ENCODE data around the gene RHBDL1. TPM values are rescaled to one million over a fixed set of nuclear protein-coding genes. Genes with fewer than 3 reads are reported as not detected.

Gene RHBDL1
- total RNA-seq, 3 donors from 2014 or later (not counting 1 experiment from before 2014, with no cell fraction given): 2.9 to 4.2 (median 4.2) TPM

DNA sequence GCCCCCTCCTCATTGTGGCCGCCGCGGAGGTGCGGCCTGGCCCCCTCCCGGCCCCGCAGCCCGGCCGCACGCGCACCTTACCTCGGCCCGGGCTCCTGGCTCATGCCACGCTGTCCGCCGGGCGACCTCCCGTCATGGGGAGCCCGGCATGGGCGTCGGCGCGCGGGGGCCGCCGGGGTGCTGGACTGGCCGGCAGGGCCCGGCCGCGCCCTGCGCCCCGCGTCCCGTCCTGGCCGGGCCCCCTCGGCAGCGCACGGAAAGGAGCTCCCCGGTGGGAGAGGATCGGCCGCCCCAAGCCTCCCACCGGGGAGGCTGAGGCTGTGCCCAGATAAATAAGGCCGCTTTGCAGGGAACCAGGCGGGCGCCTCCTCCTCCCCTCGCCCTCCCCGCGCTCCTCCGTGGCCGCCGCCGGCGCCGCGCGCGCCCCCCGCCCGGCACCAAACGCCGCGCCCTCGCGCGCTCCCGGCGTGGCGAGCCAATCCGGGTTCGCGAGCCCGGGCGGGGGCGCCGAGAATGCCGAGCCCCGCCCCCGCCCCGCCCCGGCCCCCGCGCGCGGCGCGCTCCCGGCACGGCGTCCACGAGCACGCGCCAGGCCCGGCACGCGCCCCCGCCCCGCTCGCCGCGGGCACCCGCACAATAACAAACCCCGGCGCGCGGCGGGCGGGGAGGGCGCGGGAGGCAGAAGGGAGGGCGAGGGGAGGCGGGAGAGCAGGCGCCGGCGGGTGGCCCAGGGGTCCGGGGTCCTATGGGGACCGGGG is 30.1 kb downstream of the RHBDL1 start, which contains the start of gene FBXL16:
Gene FBXL16, minus strand, starts transcription at position 371 of the 758 bp plus-strand sequence. CDS start 8,396 bp downstream, outside the sequence.
- Mint-ChIP-seq H3K36me3 (no peaks in the 10 kb centered on the region), H3K4me3 (no peak within 1 kb of the TSS), H3K9me3 (no peaks in the 10 kb centered on the region), H3K4me1 (no peaks in the 10 kb centered on the region), H3K27me3 (ENCODE audit: low read depth in 2 of 2) (peaks cover 19 to 24% of the 10 kb centered on the region in 2 donors), H3K27ac (no peak within 1 kb of the TSS)
- WGBS (ENCODE audit: insufficient coverage): 1% methylated on average over 115 of the region's 115 CpGs
- H3K9me3 ChIP-seq (ENCODE audit: control insufficient read depth, insufficient read depth, low read length): no peaks in the 10 kb centered on the region
- H3K36me3 ChIP-seq (ENCODE audit: control insufficient read depth, insufficient read depth, low read length): no peaks in the 10 kb centered on the region
- H3K4me3 ChIP-seq (ENCODE audit: low read length): no peak within 1 kb of the TSS
- H3K27me3 ChIP-seq (ENCODE audit: control insufficient read depth, insufficient read depth, low read length): peaks cover 54% of the 10 kb centered on the region
- TF ChIP-seq CTCF (IDR thresholded peaks at IDR 0.05): no peak
- intact Hi-C loops (cut with micrococcal nuclease): no loop called here
- peaks cover 9% of the 10 kb centered on the region for H3K4me1 ChIP-seq (ENCODE audit: control insufficient read depth, insufficient read depth, low read length)
- no peak for DNase-seq
- ATAC-seq: peak in 1 of 3 donors; percentile 21
- H3K27ac ChIP-seq (ENCODE audit: low read length): no peak within 1 kb of the TSS

DNA sequence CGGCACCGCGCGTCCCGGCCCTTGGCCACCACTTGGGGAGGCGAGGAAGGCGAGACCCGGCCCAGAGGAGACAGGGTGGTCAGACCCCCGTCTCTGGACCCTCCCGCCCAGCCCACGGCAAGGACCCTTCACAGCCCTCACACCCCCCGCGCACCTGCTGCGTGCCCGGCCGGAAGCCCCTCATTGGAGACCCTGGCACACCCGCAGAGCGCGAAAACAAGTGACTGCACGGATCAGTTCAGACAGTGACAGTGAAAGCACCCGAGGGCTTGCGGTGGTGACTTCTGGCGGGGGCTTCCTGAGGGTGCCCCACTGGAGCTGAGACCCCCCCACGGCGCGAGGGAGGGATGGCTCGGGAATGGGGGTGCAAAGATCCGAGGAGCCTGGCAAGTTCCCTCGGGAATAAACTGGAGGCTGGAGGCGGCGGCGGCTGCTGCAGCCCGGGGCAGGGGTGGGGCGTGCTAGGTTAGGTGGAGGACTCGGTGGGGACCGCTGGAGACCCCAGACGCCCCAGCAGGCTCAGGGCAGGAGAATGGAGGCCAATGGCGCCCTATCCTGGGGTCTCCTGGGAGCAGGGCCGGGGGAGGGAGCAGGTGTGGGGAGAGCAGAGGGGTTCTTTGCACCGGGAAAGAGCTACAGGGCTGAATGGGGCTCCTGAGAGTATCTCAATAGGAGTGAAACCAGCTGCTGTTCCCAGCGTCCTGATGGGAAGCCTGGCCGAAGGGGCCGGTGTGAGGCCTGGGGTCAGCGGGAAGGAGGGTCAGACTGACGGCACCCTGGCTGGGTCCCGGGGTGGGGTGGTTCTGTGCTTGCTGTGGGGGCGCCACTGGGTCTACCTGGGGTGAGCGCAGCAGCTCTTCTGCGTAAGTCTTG is 31.0 kb downstream of the RHBDL1 start:
- no peaks in the 10 kb centered on the region for H3K36me3 ChIP-seq (ENCODE audit: control insufficient read depth, insufficient read depth, low read length)
- H3K4me3 Mint-ChIP-seq: no peak overlapping the region
- H3K4me3 ChIP-seq (ENCODE audit: low read length): no peak overlapping the region
- no peaks in the 10 kb centered on the region for H3K4me1 Mint-ChIP-seq
- no peak for TF ChIP-seq CTCF (IDR thresholded peaks at IDR 0.05)
- DNase-seq (no peak), ATAC-seq (no peak)
- no peaks in the 10 kb centered on the region for H3K36me3 Mint-ChIP-seq
- H3K4me1 ChIP-seq (ENCODE audit: control insufficient read depth, insufficient read depth, low read length): peaks cover 6% of the 10 kb centered on the region
- intact Hi-C loops (cut with micrococcal nuclease): no loop called here
- peaks cover 50% of the 10 kb centered on the region for H3K27me3 ChIP-seq (ENCODE audit: control insufficient read depth, insufficient read depth, low read length)
- H3K27me3 Mint-ChIP-seq (ENCODE audit: low read depth in 2 of 2): peaks cover 19 to 24% of the 10 kb centered on the region in 2 donors
- H3K9me3 ChIP-seq (ENCODE audit: control insufficient read depth, insufficient read depth, low read length): no peaks in the 10 kb centered on the region
- no peak overlapping the region for H3K27ac ChIP-seq (ENCODE audit: low read length)
- no peaks in the 10 kb centered on the region for H3K9me3 Mint-ChIP-seq
- 8% methylated on average over 49 of the region's 49 CpGs for WGBS (ENCODE audit: insufficient coverage)
- H3K27ac Mint-ChIP-seq: no peak overlapping the region

DNA sequence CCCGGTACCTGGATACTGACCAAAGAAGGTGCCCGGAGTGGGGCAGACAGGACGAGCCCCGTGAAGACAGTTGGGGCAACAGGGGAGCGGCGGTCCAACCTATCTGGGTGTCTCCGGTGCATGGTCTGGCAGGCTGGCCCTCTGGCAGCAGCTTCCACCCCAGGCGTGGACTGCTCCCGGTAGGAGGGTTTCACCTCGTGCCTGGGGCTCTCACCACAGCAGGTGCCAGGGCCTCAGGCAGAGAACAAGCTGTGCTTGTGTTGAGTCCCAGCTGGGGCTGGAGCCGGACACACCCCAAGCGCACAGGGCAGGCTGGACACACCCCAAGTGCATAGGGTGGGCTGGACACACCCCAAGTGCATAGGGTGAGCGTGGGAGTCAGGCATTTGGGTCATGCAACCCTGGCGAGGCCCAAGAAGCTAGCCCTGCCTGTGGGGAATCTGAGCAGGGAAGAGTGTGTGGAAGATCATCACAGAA is 31.6 kb downstream of the RHBDL1 start:
- WGBS (ENCODE audit: insufficient coverage): 50% methylated on average over 14 of the region's 14 CpGs
- peaks cover 18 to 22% of the 10 kb centered on the region in 2 donors for H3K27me3 Mint-ChIP-seq (ENCODE audit: low read depth in 2 of 2)

More for the DNA sequence above, 31.6 kb downstream of the RHBDL1 start:
- Histone ChIP-seq H3K9me3 (ENCODE audit: control insufficient read depth, insufficient read depth, low read length) (no peaks in the 10 kb centered on the region), H3K4me1 (ENCODE audit: control insufficient read depth, insufficient read depth, low read length) (peaks cover 6% of the 10 kb centered on the region), H3K4me3 (ENCODE audit: low read length) (no peak overlapping the region), H3K36me3 (ENCODE audit: control insufficient read depth, insufficient read depth, low read length) (no peaks in the 10 kb centered on the region), H3K27ac (ENCODE audit: low read length) (no peak overlapping the region), H3K27me3 (ENCODE audit: control insufficient read depth, insufficient read depth, low read length) (peaks cover 45% of the 10 kb centered on the region)
- intact Hi-C loops (cut with micrococcal nuclease): no loop called here
- Mint-ChIP-seq H3K4me3 (no peak overlapping the region), H3K9me3 (no peaks in the 10 kb centered on the region), H3K4me1 (no peaks in the 10 kb centered on the region), H3K36me3 (no peaks in the 10 kb centered on the region), H3K27ac (no peak overlapping the region)
- ATAC-seq (no peak), DNase-seq (no peak)
- no peak for TF ChIP-seq CTCF (IDR thresholded peaks at IDR 0.05)

All from natural killer cell (primary cell).